Thyroid gland (tissue), 4 donors: ENCODE data around the gene CLEC20A.

Source experiments
- CTCF ChIP-seq, 6 experiments: fragments of 200-600 bp in 3 of 6; fragments of 450-650 bp in 3 of 6; sonication (generic) in 3 of 6; IDR thresholded peaks; one replicate each; pipeline ENCODE4 v1.5.1; 2016 to 2019; ENCODE audit warnings: antibody characterized with exemption in 6 of 6, mild to moderate bottlenecking in 2 of 6, inconsistent platforms in 1 of 6, moderate library complexity in 1 of 6
- POLR2A ChIP-seq, 2 donors: fragments of 450-650 bp; IDR thresholded peaks; one replicate each; pipeline ENCODE4 v1.6.1; 2017; ENCODE audit warnings: antibody characterized with exemption in 2 of 2, mild to moderate bottlenecking in 2 of 2, moderate library complexity in 1 of 2

- TF ChIP-seq CTCF (IDR thresholded peaks at IDR 0.05) (no peak), POLR2A (IDR thresholded peaks at IDR 0.05) (no peak)
These were observed 37.5 kb upstream of the CLEC20A start for GRCh38 chr1:178534137-178534868.
